ENCODE measurements around the gene DOCK3.

GRCh38 chr3:51282931-51283330 is 608.2 kb downstream of the DOCK3 start:
- TF ChIP-seq RELA (CRISPR knock-in tag; IDR thresholded peaks at IDR 0.05; ENCODE audit: borderline replicate concordance) (no peak), KAT7 (CRISPR knock-in tag; IDR thresholded peaks at IDR 0.05; ENCODE audit: borderline replicate concordance) (no peak), CBFB (CRISPR knock-in tag; IDR thresholded peaks at IDR 0.05; ENCODE audit: low read depth) (no peak), USF2 (CRISPR knock-in tag; IDR thresholded peaks at IDR 0.05) (no peak), CTCF (IDR thresholded peaks at IDR 0.05) (no peak), ATF6 (CRISPR knock-in tag; IDR thresholded peaks at IDR 0.05) (no peak), CREB1 (CRISPR knock-in tag; IDR thresholded peaks at IDR 0.05) (no peak)

All from WTC11 (cell line).